Stimulated activated naive CD4-positive, alpha-beta T cell treated with Interleukin-2 at 50 U/mL for 16 hours (primary cell): ENCODE results near the gene SCUBE3.

Experiments used
- DNase-seq: peaks from one replicate; lab custom pipeline; 2025; lab: John Stamatoyannopoulos, UW

SCUBE3 gene

DNA sequence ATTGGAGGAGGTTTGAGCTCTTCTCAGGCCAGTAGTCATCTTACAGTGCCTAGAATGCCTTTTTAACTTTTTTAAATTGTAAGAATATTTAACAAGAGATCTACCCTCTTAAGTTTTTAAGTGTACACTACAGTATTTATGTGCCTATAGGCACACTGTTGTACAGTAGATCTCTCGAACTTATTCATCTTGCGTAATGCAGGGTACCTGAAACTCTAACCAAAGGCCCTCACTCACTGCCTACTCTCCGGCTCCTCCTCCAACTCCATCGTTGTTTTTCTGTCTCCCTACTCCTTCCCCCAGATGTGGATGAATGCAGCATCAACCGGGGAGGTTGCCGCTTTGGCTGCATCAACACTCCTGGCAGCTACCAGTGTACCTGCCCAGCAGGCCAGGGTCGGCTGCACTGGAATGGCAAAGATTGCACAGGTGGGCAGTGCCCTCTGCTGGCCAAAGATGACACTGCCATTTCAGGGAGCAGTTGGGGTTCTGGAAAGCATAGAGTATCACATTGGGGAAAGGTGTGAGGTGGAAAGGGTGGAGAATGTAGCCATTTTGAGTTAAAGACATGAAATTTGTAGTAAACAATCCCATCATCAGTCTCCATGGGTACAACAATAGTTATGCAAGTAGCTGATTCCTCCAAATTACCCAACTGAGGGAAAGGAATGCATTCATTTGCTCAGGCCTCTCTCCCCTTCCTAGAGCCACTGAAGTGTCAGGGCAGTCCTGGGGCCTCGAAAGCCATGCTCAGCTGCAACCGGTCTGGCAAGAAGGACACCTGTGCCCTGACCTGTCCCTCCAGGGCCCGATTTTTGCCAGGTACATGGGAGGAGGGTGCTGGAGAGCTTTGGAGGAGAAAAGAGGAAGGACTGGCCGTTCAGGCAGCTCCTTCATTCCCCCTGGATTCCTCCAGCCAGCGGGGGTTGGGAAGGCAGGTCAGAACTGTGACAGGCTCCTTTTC lies 27.4 kb downstream of the SCUBE3 start:
- peak; percentile 61 for DNase-seq

DNA sequence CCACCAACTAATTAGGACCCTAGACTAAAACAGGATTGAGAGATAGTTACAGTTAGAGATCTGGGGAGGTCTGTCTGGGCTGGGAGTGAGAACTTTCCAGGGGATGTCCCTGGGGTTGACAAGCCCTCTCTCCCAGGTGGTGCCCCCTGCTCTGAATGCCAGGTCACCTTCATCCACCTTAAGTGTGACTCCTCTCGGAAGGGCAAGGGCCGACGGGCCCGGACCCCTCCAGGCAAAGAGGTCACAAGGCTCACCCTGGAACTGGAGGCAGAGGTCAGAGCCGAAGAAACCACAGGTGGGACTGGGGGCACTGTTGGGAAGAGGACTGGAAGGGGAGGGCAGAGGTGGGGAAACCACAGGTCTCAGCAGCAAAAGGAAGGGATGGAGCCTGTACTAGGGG lies 28.7 kb downstream of the SCUBE3 start:
- no peak for DNase-seq

GRCh38 chr6:35242906-35243305 lies 29.1 kb downstream of the SCUBE3 start:
- DNase-seq: no peak

GRCh38 chr6:35243386-35243958 lies 29.7 kb downstream of the SCUBE3 start:
- no peak for DNase-seq

GRCh38 chr6:35244551-35244950 lies 30.8 kb downstream of the SCUBE3 start:
- DNase-seq: no peak

DNA sequence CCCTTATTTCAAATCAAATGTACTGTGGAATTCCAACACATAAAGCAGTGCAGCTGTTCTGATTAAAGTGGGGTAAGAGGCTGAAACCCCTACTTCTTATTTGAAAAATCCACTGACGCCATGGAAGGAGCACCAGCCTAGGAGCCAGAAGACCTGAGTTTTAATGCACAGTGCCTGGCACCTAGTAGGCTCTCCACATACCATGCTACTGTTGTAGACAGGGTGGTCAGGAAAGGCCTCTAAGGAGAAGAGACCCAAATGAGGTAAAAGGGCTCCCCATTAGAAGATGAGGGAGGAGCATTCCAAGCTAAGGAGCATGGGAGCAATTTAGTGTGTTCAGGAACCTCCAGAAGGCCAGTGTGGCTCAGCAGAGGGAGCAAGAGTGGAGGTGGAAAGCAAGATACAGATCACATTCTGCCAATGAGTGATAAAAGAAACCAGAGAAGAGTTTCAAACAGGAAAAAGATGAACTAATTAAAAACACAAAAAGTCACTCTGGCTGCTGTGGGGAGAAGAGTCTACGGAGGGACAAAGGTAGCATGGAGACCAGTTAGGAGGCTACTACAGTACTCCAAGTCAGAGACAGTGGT lies 34.0 kb downstream of the SCUBE3 start:
- no peak for DNase-seq

- DNase-seq: no peak
Measured at GRCh38 chr6:35248300-35248699, 34.5 kb downstream of the SCUBE3 start.

DNA sequence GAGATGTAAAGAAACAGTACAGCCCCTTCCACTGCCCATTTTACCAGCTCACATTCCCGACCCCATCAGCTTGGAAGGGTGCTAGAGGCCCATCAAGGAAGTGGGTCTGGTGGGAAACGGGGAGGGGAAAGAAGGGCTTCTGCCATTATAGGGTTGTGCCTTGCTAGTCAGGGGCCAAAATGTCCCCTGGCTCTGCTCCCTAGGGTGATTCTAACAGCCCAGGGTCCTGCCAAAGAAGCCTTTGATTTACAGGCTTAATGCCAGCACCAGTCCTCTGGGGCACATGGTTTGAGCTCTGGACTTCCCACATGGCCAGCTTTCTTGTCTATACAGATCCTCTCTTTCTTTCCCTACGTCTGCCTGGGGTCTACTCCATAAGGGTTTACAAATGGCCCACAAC lies 35.2 kb downstream of the SCUBE3 start:
- DNase-seq: no peak

- no peak for DNase-seq
Measured at GRCh38 chr6:35251949-35252348, 38.2 kb downstream of the SCUBE3 start.

DNA sequence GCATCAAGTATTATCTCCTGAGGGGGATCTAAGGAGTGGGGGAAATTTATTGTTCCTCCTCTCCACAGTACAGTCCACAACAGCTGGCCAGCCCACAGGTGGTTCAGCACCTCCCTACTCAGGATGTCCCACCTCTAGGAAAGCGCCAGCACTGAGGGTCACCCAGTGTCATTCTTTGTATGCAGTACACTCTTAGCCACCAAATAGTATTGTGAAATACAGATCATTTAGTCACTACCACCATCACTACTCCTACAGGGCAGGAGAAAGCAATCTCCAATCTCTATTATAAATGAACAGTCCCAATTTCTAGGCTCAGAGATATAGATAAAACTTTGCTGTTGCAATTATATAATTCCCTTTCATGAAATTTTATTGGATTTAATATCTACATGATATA lies 39.5 kb downstream of the SCUBE3 start:
- no peak for DNase-seq

GRCh38 chr6:35258336-35258735 lies 44.6 kb downstream of the SCUBE3 start:
- DNase-seq: no peak

- no peak for DNase-seq
Measured at GRCh38 chr6:35258858-35259193, 45.1 kb downstream of the SCUBE3 start.

DNA sequence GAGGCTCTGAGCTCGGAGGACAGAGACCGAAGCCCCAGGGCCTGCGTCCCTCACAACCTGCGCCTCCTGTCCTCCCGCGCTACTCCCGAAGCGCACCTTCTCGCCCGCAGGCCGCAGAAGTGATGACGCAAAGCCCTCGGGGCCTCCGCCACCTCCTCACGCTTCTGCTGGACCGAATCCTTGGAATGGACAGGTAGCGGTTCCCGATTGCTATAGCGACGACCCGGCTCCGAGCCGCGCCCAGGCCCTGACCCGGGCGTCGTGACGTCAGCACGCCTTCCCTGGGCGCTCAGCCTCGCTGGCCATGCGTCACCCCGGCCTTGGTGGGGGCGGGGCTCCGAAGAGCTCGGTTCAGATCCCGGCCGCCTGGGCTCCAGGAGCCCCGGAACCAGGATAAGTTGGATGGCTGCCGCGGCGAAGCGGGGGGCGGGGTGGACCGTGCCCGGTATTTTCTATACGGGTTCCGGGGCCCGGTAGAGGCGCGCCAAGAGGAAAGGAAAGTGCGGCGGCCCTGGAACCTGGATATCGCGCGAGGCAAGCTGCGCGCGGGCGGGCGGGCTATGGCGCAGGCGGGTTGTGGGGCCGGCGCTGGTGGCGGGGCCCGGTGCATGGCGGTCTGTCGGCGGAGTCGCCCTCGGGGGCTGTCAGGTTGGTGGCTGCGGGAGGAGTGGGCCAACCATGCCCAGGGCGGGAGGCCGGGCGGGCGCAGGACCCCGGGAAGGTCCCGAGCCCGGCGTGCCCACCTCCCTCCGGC lies 45.6 kb downstream of the SCUBE3 start, which contains the start of gene ZNF76:
ZNF76 (plus strand) TSS at position 542 of the 754 bp plus-strand sequence. CDS start 21,417 bp downstream, outside the sequence.
- DNase-seq: peak; percentile 89

DNA sequence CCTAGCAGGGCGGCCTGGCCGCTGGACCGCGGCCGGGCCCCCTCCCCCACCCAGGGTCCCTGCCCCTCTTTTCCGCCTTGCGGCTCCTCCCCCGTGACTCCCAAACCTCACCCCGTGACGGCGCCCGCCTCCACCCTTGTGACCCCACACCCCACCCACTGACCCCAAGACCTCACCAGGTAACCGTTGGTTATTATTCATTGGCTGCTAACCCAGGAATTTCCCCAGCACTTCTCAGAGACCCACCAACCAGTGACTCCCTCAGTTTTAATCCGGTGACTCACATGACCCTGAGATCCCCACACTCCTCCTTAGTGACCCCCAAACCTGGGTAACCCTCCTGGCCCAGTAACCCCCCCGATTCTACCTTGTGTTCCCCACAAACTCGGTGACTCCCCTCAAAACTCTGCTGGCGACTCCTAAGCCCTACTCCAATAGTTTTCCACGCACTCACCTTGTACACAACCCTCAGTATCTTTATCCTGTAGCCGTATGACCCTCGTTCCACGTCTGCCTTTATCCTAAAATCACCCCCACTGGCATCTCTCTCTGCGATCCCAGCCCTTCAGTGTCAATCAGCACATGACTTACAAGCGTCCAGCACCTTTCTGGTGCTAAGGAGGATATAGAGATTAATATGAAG lies 46.3 kb downstream of the SCUBE3 start:
- peak; percentile 68 for DNase-seq

GRCh38 chr6:35260591-35261570 lies 47.1 kb downstream of the SCUBE3 start:
- no peak for DNase-seq

DNA sequence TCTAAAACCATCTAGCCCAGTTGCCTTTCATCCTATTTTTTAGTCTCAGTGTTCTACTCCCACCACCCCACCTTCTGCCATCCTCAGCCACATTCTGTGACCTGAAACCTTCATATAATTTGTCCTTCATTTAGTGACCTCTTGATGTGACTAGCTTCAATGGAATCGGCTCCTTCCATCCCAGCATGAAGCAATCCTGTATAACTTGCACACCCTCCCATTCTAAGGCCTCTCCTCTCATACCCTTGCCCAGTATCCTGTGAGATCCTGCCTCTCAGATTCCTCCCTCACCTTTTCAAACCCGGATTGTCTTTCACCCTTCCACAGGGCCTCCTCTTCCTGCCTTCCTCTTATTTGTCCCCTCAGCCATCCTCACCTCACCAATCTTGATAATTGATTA lies 48.8 kb downstream of the SCUBE3 start:
- no peak for DNase-seq

GRCh38 chr6:35264550-35265274 lies 51.0 kb downstream of the SCUBE3 start:
- no peak for DNase-seq

- no peak for DNase-seq
Measured at GRCh38 chr6:35265523-35265922, 51.8 kb downstream of the SCUBE3 start.

DNA sequence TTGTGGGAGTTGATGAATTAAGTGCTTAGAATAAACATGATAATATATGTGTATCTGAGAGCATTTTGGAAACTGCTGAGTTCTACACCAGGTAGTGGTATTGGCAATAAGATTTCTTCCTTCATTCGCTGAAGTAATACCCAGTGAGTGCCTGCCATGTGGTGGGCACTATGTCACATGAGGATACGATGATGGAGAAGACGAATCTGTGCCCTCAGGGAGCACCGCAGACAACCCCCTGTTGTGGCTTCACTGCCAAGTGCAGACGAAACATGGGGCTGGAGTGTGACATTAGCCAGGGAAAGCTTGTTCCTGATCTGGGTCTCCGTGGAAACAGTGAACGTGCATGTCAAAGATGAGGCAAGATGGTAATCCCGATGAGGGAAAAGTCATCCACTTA lies 53.7 kb downstream of the SCUBE3 start:
- DNase-seq: no peak

DNA sequence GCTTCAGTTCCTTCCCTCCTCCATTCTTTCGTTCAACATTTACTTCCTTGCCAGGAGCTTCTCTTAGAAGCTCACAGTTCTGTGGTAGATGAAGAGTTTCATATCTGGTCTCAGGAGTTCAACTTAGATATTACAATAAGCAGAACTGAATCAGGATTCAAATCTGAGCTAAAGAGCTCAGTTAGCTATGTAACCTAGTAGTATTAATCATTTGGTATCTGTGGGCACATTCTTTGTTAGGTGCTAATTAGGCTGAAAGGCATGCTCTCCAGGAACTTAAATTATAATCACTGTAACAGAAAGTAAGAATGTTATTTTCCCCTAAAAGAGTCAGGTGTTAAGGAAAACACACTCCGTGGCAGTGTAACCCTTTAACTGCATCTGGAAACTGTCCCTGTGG lies 54.1 kb downstream of the SCUBE3 start:
- no peak for DNase-seq
